H9 (cell line): ENCODE results near the gene MORC2. TPM values are rescaled to one million over a fixed set of nuclear protein-coding genes. Genes with fewer than 3 reads are reported as not detected.

Experiments
- DNase-seq: peaks from one replicate; pipeline ENCODE4 v3.0.0-alpha.2; 2017
- H2AFZ ChIP-seq: one replicate; pipeline ENCODE4 v1.6.1; 2013; ENCODE audit warnings: mild to moderate bottlenecking, low read length, control low read depth, moderate library complexity
- H2AK5ac ChIP-seq: 2 replicates; pipeline ENCODE4 v1.6.1; 2013; ENCODE audit warnings: low read length, control low read depth, mixed read lengths; ENCODE audit not compliant: insufficient read length
- H2BK120ac ChIP-seq: one replicate; pipeline ENCODE4 v1.6.1; 2013; ENCODE audit warnings: low read depth, mild to moderate bottlenecking, low read length, control low read depth, inconsistent platforms; ENCODE audit not compliant: poor library complexity, severe bottlenecking
- H2BK12ac ChIP-seq: 2 replicates; pipeline ENCODE4 v1.6.1; 2013; ENCODE audit warnings: low read length, control low read depth, mixed read lengths, low read depth; ENCODE audit not compliant: insufficient read length
- H2BK15ac ChIP-seq: 2 replicates; pipeline ENCODE4 v1.6.1; 2013; ENCODE audit warnings: low read depth, low read length, control low read depth
- H2BK20ac ChIP-seq: one replicate; pipeline ENCODE4 v1.6.1; 2013; ENCODE audit warnings: low read depth, mild to moderate bottlenecking, low read length, control low read depth, inconsistent platforms; ENCODE audit not compliant: poor library complexity, severe bottlenecking
- H2BK5ac ChIP-seq: 2 replicates; pipeline ENCODE4 v1.6.1; 2013; ENCODE audit warnings: low read length, control low read depth, mixed read lengths; ENCODE audit not compliant: insufficient read length
- H3K14ac ChIP-seq: 2 replicates; pipeline ENCODE4 v1.6.1; 2013; ENCODE audit warnings: low read length, control low read depth; ENCODE audit not compliant: insufficient read depth
- H3K18ac ChIP-seq: 2 replicates; pipeline ENCODE4 v1.6.1; 2013; ENCODE audit warnings: low read depth, mild to moderate bottlenecking, mixed read lengths, low read length, control low read depth; ENCODE audit not compliant: insufficient read length
- H3K23ac ChIP-seq: 2 replicates; pipeline ENCODE4 v1.6.1; 2013; ENCODE audit warnings: low read length, control low read depth, mixed read lengths, low read depth; ENCODE audit not compliant: insufficient read length
- H3K23me2 ChIP-seq: 2 replicates; pipeline ENCODE4 v1.6.1; 2013; ENCODE audit warnings: low read depth, mild to moderate bottlenecking, mixed read lengths, low read length, control low read depth; ENCODE audit not compliant: insufficient read length, poor library complexity, severe bottlenecking
- H3K27ac ChIP-seq: 2 replicates; pipeline ENCODE4 v1.5.1; 2013; ENCODE audit warnings: low read length, control low read depth, mixed read lengths, low read depth; ENCODE audit not compliant: insufficient read length
- H3K27me3 ChIP-seq: 2 replicates; pipeline ENCODE4 v1.6.1; 2013; ENCODE audit warnings: low read length, control low read depth, inconsistent platforms; ENCODE audit not compliant: insufficient read depth
- H3K4ac ChIP-seq: 2 replicates; pipeline ENCODE4 v1.6.1; 2013; ENCODE audit warnings: low read depth, mild to moderate bottlenecking, control low read depth, inconsistent platforms, low read length, moderate library complexity
- H3K4me1 ChIP-seq: 2 replicates; pipeline ENCODE4 v1.6.1; 2013; ENCODE audit warnings: low read length, control low read depth, inconsistent platforms; ENCODE audit not compliant: insufficient read depth
- H3K4me2 ChIP-seq: 2 replicates; pipeline ENCODE4 v1.6.1; 2013; ENCODE audit warnings: low read length, control low read depth, mixed read lengths; ENCODE audit not compliant: insufficient read length, insufficient read depth
- H3K56ac ChIP-seq: 2 replicates; pipeline ENCODE4 v1.6.1; 2013; ENCODE audit warnings: low read depth, mild to moderate bottlenecking, mixed read lengths, low read length, control low read depth; ENCODE audit not compliant: insufficient read length
- H3K79me1 ChIP-seq: 2 replicates; pipeline ENCODE4 v1.6.1; 2013; ENCODE audit warnings: low read depth, mild to moderate bottlenecking, moderate library complexity, low read length, control low read depth, inconsistent platforms; ENCODE audit not compliant: insufficient read depth, poor library complexity, severe bottlenecking
- H3K79me2 ChIP-seq: 2 replicates; pipeline ENCODE4 v1.6.1; 2013; ENCODE audit warnings: low read length, control low read depth, inconsistent platforms; ENCODE audit not compliant: insufficient read depth
- H3K9ac ChIP-seq: 2 replicates; pipeline ENCODE4 v1.6.1; 2013; ENCODE audit warnings: low read length, control low read depth, mixed read lengths; ENCODE audit not compliant: insufficient read length; ENCODE audit errors: extremely low read depth
- H3K9me3 ChIP-seq: one replicate; pipeline ENCODE4 v1.6.1; 2013; ENCODE audit warnings: low read depth, low read length, inconsistent platforms; ENCODE audit not compliant: control insufficient read depth
- H3T11ph ChIP-seq: one replicate; pipeline ENCODE4 v1.6.1; 2013; ENCODE audit warnings: mild to moderate bottlenecking, low read length, control low read depth, inconsistent platforms
- H4K20me1 ChIP-seq: one replicate; pipeline ENCODE4 v1.6.1; 2013; ENCODE audit not compliant: control insufficient read depth, insufficient read length, insufficient read depth
- H4K5ac ChIP-seq: 2 replicates; pipeline ENCODE4 v1.6.1; 2013; ENCODE audit warnings: low read depth, mild to moderate bottlenecking, mixed read lengths, low read length, control low read depth; ENCODE audit not compliant: insufficient read length
- H4K8ac ChIP-seq: replicated peaks from 2 replicates; pipeline ENCODE4 v1.6.1; 2013; ENCODE audit warnings: low read length, control low read depth, mixed read lengths, low read depth; ENCODE audit not compliant: insufficient read length
- H4K91ac ChIP-seq: 2 replicates; pipeline ENCODE4 v1.6.1; 2013; ENCODE audit warnings: low read depth, mild to moderate bottlenecking, moderate library complexity, mixed read lengths, low read length, control low read depth; ENCODE audit not compliant: insufficient read length
- H3K27ac Mint-ChIP-seq, 3 experiments: 2 replicates in 2 of 3; 3 replicates in 1 of 3; pipeline ENCODE4 v1.8.0; 2020 to 2021; ENCODE audit warnings: mixed read lengths in 3 of 3, mild to moderate bottlenecking in 1 of 3, moderate library complexity in 1 of 3
- H3K27me3 Mint-ChIP-seq: 2 replicates; pipeline ENCODE4 v1.8.0; 2021; ENCODE audit warnings: low read depth, mild to moderate bottlenecking, moderate library complexity, mixed read lengths
- H3K36me3 Mint-ChIP-seq, 3 experiments: 2 replicates in 2 of 3; 3 replicates in 1 of 3; pipeline ENCODE4 v1.8.0; 2020 to 2021; ENCODE audit warnings: low read depth in 3 of 3, mixed read lengths in 3 of 3; ENCODE audit not compliant: insufficient read depth in 1 of 3
- H3K4me1 Mint-ChIP-seq, 2 experiments: 2 replicates each; pipeline ENCODE4 v1.8.0; 2020; ENCODE audit warnings: mixed read lengths in 2 of 2
- H3K4me3 Mint-ChIP-seq, 2 experiments: 2 replicates in 1 of 2; 3 replicates in 1 of 2; pipeline ENCODE4 v1.8.0; 2020 to 2021; ENCODE audit warnings: mild to moderate bottlenecking in 2 of 2, mixed read lengths in 2 of 2, moderate library complexity in 1 of 2
- H3K9me3 Mint-ChIP-seq, 2 experiments: 2 replicates in 1 of 2; 3 replicates in 1 of 2; pipeline ENCODE4 v1.8.0; 2020; ENCODE audit warnings: mild to moderate bottlenecking in 2 of 2, mixed read lengths in 2 of 2, moderate library complexity in 1 of 2
- CTCF ChIP-seq: fragments of 200-600 bp; sonication (generic); conservative IDR thresholded peaks from 3 replicates; pipeline ENCODE4 v1.8.0; 2021; ENCODE audit warnings: antibody characterized with exemption, mild to moderate bottlenecking
- WGBS: extraction: QIAGEN DNeasy Blood & Tissue Kit; methylation state at CpG from one replicate; pipeline ENCODE4 v1.1.7; 2013; ENCODE audit warnings: missing lambda C conversion rate, low lambda C conversion rate, mixed read lengths; ENCODE audit not compliant: insufficient read length; ENCODE audit errors: extremely low coverage; 5-methylcytosine and 5-hydroxymethylcytosine counted together
- total RNA-seq: library from RNA; stranded (reverse); gene quantifications from 2 replicates; pipeline ENCODE4 v1.2.1, GENCODE V29; 2021

The MORC2 gene
- total RNA-seq, 1 experiment from 2014 or later, result 37.4 TPM

DNA sequence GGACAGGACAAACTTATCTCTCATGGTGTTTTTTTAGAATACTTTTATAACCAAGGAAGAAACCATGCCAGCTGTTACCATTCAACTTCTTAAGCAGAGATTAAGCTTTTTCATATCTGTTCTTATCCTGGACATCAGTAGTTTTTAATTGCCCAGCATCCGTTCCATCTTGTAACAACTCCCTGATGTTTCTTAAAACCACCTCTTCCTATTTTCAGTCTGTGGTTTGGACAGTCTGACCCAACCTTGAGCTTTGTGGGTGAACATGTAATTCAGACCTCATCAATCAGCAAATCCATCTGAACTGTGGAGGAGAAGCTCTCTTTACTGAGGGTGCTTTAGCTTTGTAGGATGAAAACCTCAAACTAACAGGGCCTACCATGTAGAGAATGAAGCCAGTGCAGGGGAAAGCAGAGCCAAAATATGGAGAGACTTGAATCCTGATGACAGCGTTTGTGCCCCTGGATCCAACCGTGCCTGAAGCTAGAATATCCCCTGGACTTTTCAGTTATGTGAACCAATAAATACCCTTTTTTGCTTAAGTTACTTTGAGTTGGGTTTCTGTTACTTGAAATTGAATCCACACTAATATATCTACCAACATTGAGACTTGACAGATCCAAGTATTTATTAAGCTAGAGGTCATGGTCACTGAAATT, 9.9 kb upstream of the MORC2 start:
- H3K79me2 ChIP-seq, result peaks cover 3% of the 10 kb centered on the region; the same call in 1 of the 2 replicates
- H3K4me1 ChIP-seq, result no peaks in the 10 kb centered on the region
- H4K8ac ChIP-seq, result no peak overlapping the region
- H2BK20ac ChIP-seq, result no peak overlapping the region
- no peak overlapping the region for H2AFZ ChIP-seq
- Mint-ChIP-seq H3K4me1 (no peaks in the 10 kb centered on the region), H3K9me3 (peaks cover 57 to 58% of the 10 kb centered on the region in 2 experiments), H3K4me3 (no peak overlapping the region), H3K27ac (no peak overlapping the region), H3K27me3 (peaks cover 7% of the 10 kb centered on the region), H3K36me3 (peaks cover 58 to 89% (median 69%) of the 10 kb centered on the region in 3 experiments)
- no peak overlapping the region for H3K27ac ChIP-seq
- H2BK5ac ChIP-seq, result no peak overlapping the region
- no peak overlapping the region for H3T11ph ChIP-seq
- no peak overlapping the region for H2BK15ac ChIP-seq
- H2BK120ac ChIP-seq, result no peak overlapping the region
- no peak for TF ChIP-seq CTCF
- H2BK12ac ChIP-seq, result no peak overlapping the region
- no peak overlapping the region for H2AK5ac ChIP-seq
- H3K9me3 ChIP-seq, result peaks cover 7% of the 10 kb centered on the region
- no peak overlapping the region for H4K91ac ChIP-seq
- WGBS, result no CpG with 5 or more reads among the region's 3 CpGs
- no peak overlapping the region for H3K4ac ChIP-seq
- H3K56ac ChIP-seq, result no peak overlapping the region
- no peak overlapping the region for H3K14ac ChIP-seq
- no peaks in the 10 kb centered on the region for H4K20me1 ChIP-seq
- no peak overlapping the region for H3K18ac ChIP-seq
- H3K23me2 ChIP-seq, result no peaks in the 10 kb centered on the region
- no peak overlapping the region for H4K5ac ChIP-seq
- H3K4me2 ChIP-seq, result no peak overlapping the region
- no peak overlapping the region for H3K9ac ChIP-seq
- DNase-seq, result no peak
- H3K27me3 ChIP-seq, result no peaks in the 10 kb centered on the region
- no peak overlapping the region for H3K23ac ChIP-seq
- H3K79me1 ChIP-seq, result no peaks in the 10 kb centered on the region
